GM12872 (cell line): ENCODE data around the gene NADK.

Experiments
- CTCF ChIP-seq: IDR thresholded peaks from 3 replicates; pipeline ENCODE4 v1.5.1; 2011; ENCODE audit warnings: low read depth, mild to moderate bottlenecking, low read length, moderate library complexity; ENCODE audit not compliant: insufficient read depth

Gene NADK

GRCh38 chr1:1809489-1809888 lies 31.2 kb upstream of the NADK start:
- TF ChIP-seq CTCF, result no peak

- TF ChIP-seq CTCF, result no peak
Measured at GRCh38 chr1:1808206-1808605, 29.9 kb upstream of the NADK start.

GRCh38 chr1:1806890-1807289 lies 28.6 kb upstream of the NADK start:
- no peak for TF ChIP-seq CTCF

- no peak for TF ChIP-seq CTCF
Measured at GRCh38 chr1:1804301-1804700, 26.0 kb upstream of the NADK start.

GRCh38 chr1:1802871-1803270 lies 24.6 kb upstream of the NADK start:
- no peak for TF ChIP-seq CTCF

- no peak for TF ChIP-seq CTCF
Measured at GRCh38 chr1:1799716-1800115, 21.4 kb upstream of the NADK start.

GRCh38 chr1:1797731-1798341 lies 19.6 kb upstream of the NADK start:
- no peak for TF ChIP-seq CTCF
